Astrocyte (in vitro differentiated cells and primary cell): ENCODE data around the gene GPI.

Experiments used
- CTCF ChIP-seq: IDR thresholded peaks from 2 replicates; pipeline ENCODE4 v1.5.1; 2011; ENCODE audit warnings: low read depth, mild to moderate bottlenecking, inconsistent platforms, low read length, moderate library complexity; ENCODE audit not compliant: insufficient read depth
- EZH2 ChIP-seq: IDR thresholded peaks from 2 replicates; pipeline ENCODE4 v1.6.1; 2012; ENCODE audit warnings: mild to moderate bottlenecking, low read length, inconsistent platforms; ENCODE audit not compliant: insufficient read depth

- TF ChIP-seq CTCF (no peak), EZH2 (no peak)
Measured at GRCh38 chr19:34368338-34368737, 3.3 kb downstream of the GPI start.
